HepG2 (cell line): ENCODE data around the gene DLG4. TPM values are rescaled to one million over a fixed set of nuclear protein-coding genes. Genes with fewer than 3 reads are reported as not detected.
A peak's percentile ranks its signal among the peaks of the same experiment; 100 is the strongest.

Source experiments
- ATAC-seq: fragments of 200-7000 bp; cut with Tn5 transposase; 3 replicates; pipeline ENCODE4 v1.9.1; 2020; ENCODE audit warnings: mild to moderate bottlenecking, moderate library complexity
- BruUV-seq: library from RNA; stranded (reverse); fragments of 400-500 nt; replicated peaks from 2 replicates; lab custom pipeline; 2021; lab: Mats Ljungman, UMichigan
- CTCF ChIA-PET: fragments of 300-600 bp; formaldehyde crosslinking; extraction: SDS; loops from one replicate; lab custom pipeline; 2021; ENCODE audit warnings: low total read pairs, inconsistent platforms, low intra/inter-chr PET ratio; lab: Yijun Ruan, JAX
- POLR2A ChIA-PET: fragments of 350-600 bp; sonication (Branson Sonifier 250); formaldehyde crosslinking; loops from one replicate; lab custom pipeline; 2020; ENCODE audit warnings: antibody characterized with exemption, inconsistent platforms; lab: Yijun Ruan, JAX
- DNase-seq: peaks from one replicate; pipeline ENCODE4 v3.0.0-alpha.2; 2015; ENCODE audit warnings: low spot score
- FAIRE-seq: peaks from 3 replicates; lab custom pipeline; 2011; peaks lifted over from hg19 to GRCh38; lab: Jason Lieb, UNC
- H2AFZ ChIP-seq: one replicate; pipeline ENCODE4 v1.6.1; 2011; ENCODE audit warnings: low read length, inconsistent platforms
- H3K27ac ChIP-seq: fragments of 300-600 bp; 3 replicates; pipeline ENCODE4 v1.8.0; 2011; ENCODE audit warnings: mixed run types, mild to moderate bottlenecking, mixed read lengths, low read length, inconsistent platforms; ENCODE audit not compliant: insufficient read depth; ENCODE audit errors: extremely low read length
- H3K27me3 ChIP-seq, 2 experiments: fragments of 200-600 bp in 1 of 2; 2 replicates in 1 of 2; 3 replicates in 1 of 2; pipeline versions ENCODE4 v1.6.0 to v1.8.0; 2011; ENCODE audit warnings: low read length in 2 of 2, mild to moderate bottlenecking in 2 of 2, moderate library complexity in 2 of 2, inconsistent platforms in 1 of 2; ENCODE audit not compliant: insufficient read depth in 2 of 2, control insufficient read depth in 1 of 2
- H3K36me3 ChIP-seq, 2 experiments: fragments of 200-600 bp in 1 of 2; replicated peaks in 1 of 2; 2 replicates in 1 of 2; 3 replicates in 1 of 2; pipeline versions ENCODE4 v1.5.1 to v1.8.0; 2011; ENCODE audit warnings: low read length in 2 of 2, inconsistent platforms in 1 of 2; ENCODE audit not compliant: insufficient read depth in 2 of 2, control insufficient read depth in 1 of 2
- H3K4me1 ChIP-seq: 2 replicates; pipeline ENCODE4 v1.5.1; 2012; ENCODE audit warnings: low read length, inconsistent platforms; ENCODE audit not compliant: insufficient read depth
- H3K4me2 ChIP-seq: 2 replicates; pipeline ENCODE4 v1.6.0; 2011; ENCODE audit warnings: low read depth, low read length, inconsistent platforms
- H3K4me3 ChIP-seq, 3 experiments: fragments of 200-600 bp in 1 of 3; sonication (generic), shearing (Covaris generic) in 1 of 3; replicated peaks in 1 of 3; 2 replicates each; pipeline ENCODE4 v1.5.1; 2011 to 2016; ENCODE audit warnings: low read length in 3 of 3, inconsistent platforms in 2 of 3, low read depth in 2 of 3, mild to moderate bottlenecking in 2 of 3, control low read depth in 1 of 3, mixed read lengths in 1 of 3; ENCODE audit not compliant: insufficient read depth in 1 of 3
- H3K79me2 ChIP-seq: one replicate; pipeline ENCODE4 v1.6.1; 2011; ENCODE audit warnings: low read length, inconsistent platforms; ENCODE audit not compliant: insufficient read depth
- H3K9ac ChIP-seq: 2 replicates; pipeline ENCODE4 v1.6.0; 2011; ENCODE audit warnings: mild to moderate bottlenecking, low read depth, low read length, inconsistent platforms; ENCODE audit not compliant: insufficient read depth
- H3K9me3 ChIP-seq: 2 replicates; pipeline ENCODE4 v1.5.1; 2012; ENCODE audit warnings: mild to moderate bottlenecking, low read length
- H4K20me1 ChIP-seq: 2 replicates; pipeline ENCODE4 v1.6.0; 2011; ENCODE audit warnings: inconsistent platforms, mild to moderate bottlenecking, low read length, moderate library complexity; ENCODE audit not compliant: insufficient read depth
- EED ChIP-seq: sonication (generic); formaldehyde crosslinking; IDR thresholded peaks from 2 replicates; pipeline ENCODE4 v1.5.0; 2020; ENCODE audit warnings: mild to moderate bottlenecking, missing genetic modification reagents
- FIP1L1 ChIP-seq: fragments of 200-400 bp; formaldehyde crosslinking; IDR thresholded peaks from 2 replicates; pipeline ENCODE4 v1.6.1; 2018; ENCODE audit warnings: low read depth, mild to moderate bottlenecking, low read length, moderate library complexity, borderline replicate concordance; ENCODE audit not compliant: insufficient read depth
- FOXA3 ChIP-seq: IDR thresholded peaks from 2 replicates; pipeline ENCODE4 v1.6.1; 2016; ENCODE audit warnings: missing genetic modification reagents, missing compliant biosample characterization
- HNRNPLL ChIP-seq: fragments of 200-400 bp; formaldehyde crosslinking; IDR thresholded peaks from 2 replicates; pipeline ENCODE4 v1.6.1; 2017; ENCODE audit warnings: mild to moderate bottlenecking, low read depth, low read length; ENCODE audit not compliant: poor library complexity, severe bottlenecking
- KDM1A ChIP-seq: IDR thresholded peaks from 2 replicates; pipeline ENCODE4 v1.6.1; 2016; ENCODE audit warnings: missing compliant biosample characterization
- LCORL ChIP-seq, 2 experiments: fragments of 450-650 bp in 1 of 2; sonication (generic) in 1 of 2; formaldehyde crosslinking in 1 of 2; IDR thresholded peaks; 2 replicates each; pipeline versions ENCODE4 v1.5.0 to v1.6.1; 2017 to 2020; ENCODE audit warnings: antibody characterized with exemption in 1 of 2, missing genetic modification reagents in 1 of 2
- PITX1 ChIP-seq: sonication (generic); formaldehyde crosslinking; IDR thresholded peaks from 2 replicates; pipeline ENCODE4 v1.5.1; 2020; ENCODE audit warnings: mild to moderate bottlenecking, missing genetic modification reagents
- YY1 ChIP-seq: IDR thresholded peaks from 2 replicates; pipeline ENCODE4 v1.6.1; 2011; ENCODE audit warnings: low read length, low read depth, moderate library complexity, mild to moderate bottlenecking; ENCODE audit not compliant: insufficient read depth, insufficient replicate concordance
- ZNF354B ChIP-seq: sonication (generic); formaldehyde crosslinking; IDR thresholded peaks from 2 replicates; pipeline ENCODE4 v1.8.0; 2022; ENCODE audit warnings: mild to moderate bottlenecking, missing genetic modification reagents
- ZNF496 ChIP-seq: sonication (generic); formaldehyde crosslinking; IDR thresholded peaks from 2 replicates; pipeline ENCODE4 v1.8.1; 2023; ENCODE audit warnings: mild to moderate bottlenecking, moderate library complexity, missing genetic modification reagents; ENCODE audit not compliant: insufficient replicate concordance
- WGBS: methylation state at CpG from one replicate; pipeline ENCODE4 v1.1.6; 2017; ENCODE audit warnings: low lambda C conversion rate; 5-methylcytosine and 5-hydroxymethylcytosine counted together
- in situ Hi-C: cut with HindIII; loops from 2 replicates; pipeline ENCODE4 v1.10.0; 2017; ENCODE audit warnings: low pct_unique_long_range_greater_than_20kb; ENCODE audit not compliant: extremely low pct_ligation_motif_present
- intact Hi-C: fragments of 100-400 bp; cut with micrococcal nuclease; formaldehyde crosslinking; loops from one replicate; pipeline ENCODE4 v1.10.0; 2022; ENCODE audit not compliant: unreplicated experiment
- polyA plus RNA-seq, 8 experiments: library from polyadenylated mRNA; depleted of rRNA in 3 of 8; stranded (reverse) in 7 of 8; unstranded in 1 of 8; fragments of >200 nt; fragmentation: Illumina TruSeq in 4 of 8; extraction: Trizol in 4 of 8; gene quantifications; 2 replicates each; pipeline versions ENCODE4 v1.2.1 to v1.2.3, GENCODE V29; 2011 to 2016; ENCODE audit warnings: low read depth in 4 of 8, missing spikeins in 1 of 8, mixed read lengths in 1 of 8; ENCODE audit not compliant: insufficient read depth in 1 of 8
- total RNA-seq, 5 experiments: library from RNA; depleted of rRNA; stranded (reverse); fragments of >200 nt; fragmentation: Illumina TruSeq; extraction: Trizol; gene quantifications; 2 replicates each; pipeline ENCODE4 v1.2.3, GENCODE V29; 2016; ENCODE audit warnings: low read depth in 1 of 5
- TF ChIP-seq, protein P1 (sequence below): sonication (generic); formaldehyde crosslinking; IDR thresholded peaks from 2 replicates; pipeline ENCODE4 v1.8.1; 2022; ENCODE audit warnings: low read depth, mild to moderate bottlenecking, missing genetic modification reagents
- TF ChIP-seq, protein P2 (sequence below): sonication (generic); formaldehyde crosslinking; IDR thresholded peaks from 2 replicates; pipeline ENCODE4 v1.5.0; 2020; ENCODE audit warnings: mild to moderate bottlenecking, low read depth, missing genetic modification reagents, borderline replicate concordance

The DLG4 gene
- total and polyA plus RNA-seq, 2 of the 13 experiments (the other 11 are each of a cell fraction or from before 2014, with no cell fraction given): 0.71 to 4.3 TPM

DNA sequence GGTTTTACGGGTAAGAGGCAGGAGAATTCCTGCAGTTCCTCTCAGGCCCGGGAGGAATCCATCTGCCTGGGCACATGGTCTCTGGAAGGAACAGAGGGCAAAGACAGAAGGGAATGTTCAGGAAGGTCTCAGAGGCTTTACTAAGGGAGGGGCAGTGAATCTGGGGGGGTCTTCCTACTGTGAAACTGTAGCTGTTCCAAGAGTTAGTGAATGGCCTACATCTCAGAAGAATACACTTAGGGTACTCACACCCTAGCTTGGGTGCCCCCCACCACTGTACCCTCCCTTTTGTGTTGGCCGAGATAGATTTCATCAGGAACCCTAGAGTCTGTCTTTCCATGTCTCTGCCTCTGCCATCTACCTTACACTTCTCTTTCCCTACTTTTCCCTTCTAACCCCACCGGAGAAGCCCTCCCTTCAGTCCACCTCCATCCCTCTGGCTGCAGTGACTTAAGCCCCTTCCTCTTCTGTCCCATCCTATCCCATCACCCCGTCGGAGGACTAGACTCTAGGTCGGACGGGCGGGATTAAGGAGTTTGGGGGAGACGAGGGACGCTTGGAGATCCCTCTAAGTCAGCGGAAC, 316 bp downstream of the DLG4 start (continued):
- TF ChIP-seq FIP1L1 (0 out of 2 replicates have a peak, but pooled peaks have one; percentile 6), HNRNPLL (no peak), PITX1 (peak; percentile 86; the same call in 1 of the 2 replicates), LCORL (IDR thresholded peaks at IDR 0.05) (no peak), LCORL (CRISPR knock-in tag; IDR thresholded peaks at IDR 0.05) (peak; percentile 14; the same call in 1 of the 2 replicates), ZNF354B (CRISPR knock-in tag) (no peak)
- TF ChIP-seq, protein P1, sequence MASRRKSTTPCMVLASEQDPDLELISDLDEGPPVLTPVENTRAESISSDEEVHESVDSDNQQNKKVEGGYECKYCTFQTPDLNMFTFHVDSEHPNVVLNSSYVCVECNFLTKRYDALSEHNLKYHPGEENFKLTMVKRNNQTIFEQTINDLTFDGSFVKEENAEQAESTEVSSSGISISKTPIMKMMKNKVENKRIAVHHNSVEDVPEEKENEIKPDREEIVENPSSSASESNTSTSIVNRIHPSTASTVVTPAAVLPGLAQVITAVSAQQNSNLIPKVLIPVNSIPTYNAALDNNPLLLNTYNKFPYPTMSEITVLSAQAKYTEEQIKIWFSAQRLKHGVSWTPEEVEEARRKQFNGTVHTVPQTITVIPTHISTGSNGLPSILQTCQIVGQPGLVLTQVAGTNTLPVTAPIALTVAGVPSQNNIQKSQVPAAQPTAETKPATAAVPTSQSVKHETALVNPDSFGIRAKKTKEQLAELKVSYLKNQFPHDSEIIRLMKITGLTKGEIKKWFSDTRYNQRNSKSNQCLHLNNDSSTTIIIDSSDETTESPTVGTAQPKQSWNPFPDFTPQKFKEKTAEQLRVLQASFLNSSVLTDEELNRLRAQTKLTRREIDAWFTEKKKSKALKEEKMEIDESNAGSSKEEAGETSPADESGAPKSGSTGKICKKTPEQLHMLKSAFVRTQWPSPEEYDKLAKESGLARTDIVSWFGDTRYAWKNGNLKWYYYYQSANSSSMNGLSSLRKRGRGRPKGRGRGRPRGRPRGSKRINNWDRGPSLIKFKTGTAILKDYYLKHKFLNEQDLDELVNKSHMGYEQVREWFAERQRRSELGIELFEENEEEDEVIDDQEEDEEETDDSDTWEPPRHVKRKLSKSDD (CRISPR knock-in tag): no peak

DNA sequence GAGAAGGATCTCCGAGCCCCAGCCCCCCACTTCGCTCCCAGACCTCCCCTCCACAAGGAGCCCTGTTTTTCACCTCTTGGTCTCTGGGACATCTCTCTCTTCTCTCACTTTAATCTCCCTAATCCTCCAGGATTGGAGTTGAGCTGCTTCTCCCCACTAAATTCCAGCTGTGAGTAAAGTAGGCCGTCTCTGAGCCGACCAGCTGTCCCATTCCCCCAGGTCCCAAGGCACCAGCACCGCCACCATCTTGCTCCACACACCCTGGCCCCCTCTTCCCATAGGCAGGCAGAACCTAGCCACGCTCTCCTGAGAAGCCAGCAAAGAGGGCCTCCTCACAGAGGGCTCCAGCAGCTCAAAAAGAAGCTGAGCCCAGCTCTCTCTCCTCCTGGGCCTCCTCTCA, 878 bp downstream of the DLG4 start:
- intact Hi-C loops (no loop called here), in situ Hi-C loops (loop anchor here (5.0 kb wide), 1 partner anchor 41 kb away; the partner anchor contains the start of gene ASGR1)
- 29% methylated on average over 6 of the region's 6 CpGs for WGBS
- no peak for TF ChIP-seq ZNF496 (CRISPR knock-in tag)
- TF ChIP-seq, protein P2, sequence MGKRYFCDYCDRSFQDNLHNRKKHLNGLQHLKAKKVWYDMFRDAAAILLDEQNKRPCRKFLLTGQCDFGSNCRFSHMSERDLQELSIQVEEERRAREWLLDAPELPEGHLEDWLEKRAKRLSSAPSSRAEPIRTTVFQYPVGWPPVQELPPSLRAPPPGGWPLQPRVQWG: no peak
- 0 out of 2 replicates have a peak, but pooled peaks have one; percentile 45 for TF ChIP-seq EED (CRISPR knock-in tag)
- no peak for TF ChIP-seq FOXA3 (CRISPR knock-in tag)
- no peak for TF ChIP-seq KDM1A (CRISPR knock-in tag)
- TF ChIP-seq YY1: peak; percentile 11
- H3K27me3 ChIP-seq: peaks cover 0 to 4% of the 10 kb centered on the region in 2 experiments; a peak in 2 of 5 replicates
- ChIA-PET CTCF (no interaction called here), POLR2A (interaction anchor here (0.6 to 4.3 kb wide), 5 partner anchors 16 to 132 kb away, joined by 3 to 76 read pairs (median 5); partner anchors contain the start of genes ASGR1, ASGR2 and DVL2)
- ATAC-seq: no peak
- no TSS peak for BruUV-seq
- H3K36me3 ChIP-seq: peaks cover 5 to 29% of the 10 kb centered on the region in 2 experiments; a peak in 4 of 5 replicates
- peaks cover 14% of the 10 kb centered on the region for H3K79me2 ChIP-seq
- H3K4me3 ChIP-seq: peak overlapping the region; percentile 73 to 93 (median 90)
- H3K9me3 ChIP-seq: no peaks in the 10 kb centered on the region
- H3K4me1 ChIP-seq: peaks cover 72% of the 10 kb centered on the region
- H3K4me2 ChIP-seq: peak overlapping the region; percentile 99
- H2AFZ ChIP-seq: no peak overlapping the region
- peaks cover 10% of the 10 kb centered on the region; the same call in 1 of the 2 replicates for H4K20me1 ChIP-seq
- no peak for FAIRE-seq
- no peak for DNase-seq
- H3K27ac ChIP-seq: no peak overlapping the region
- peak overlapping the region; percentile 90 for H3K9ac ChIP-seq
